Measurements from ENCODE around the gene NKD1. TPM values are rescaled to one million over a fixed set of nuclear protein-coding genes. Genes with fewer than 3 reads are reported as not detected.

NKD1 gene
- total and polyA plus RNA-seq, 2 of the 8 experiments (the other 6 are each of a cell fraction or from before 2014, with no cell fraction given) = 0.70 to 4.5 TPM

DNA sequence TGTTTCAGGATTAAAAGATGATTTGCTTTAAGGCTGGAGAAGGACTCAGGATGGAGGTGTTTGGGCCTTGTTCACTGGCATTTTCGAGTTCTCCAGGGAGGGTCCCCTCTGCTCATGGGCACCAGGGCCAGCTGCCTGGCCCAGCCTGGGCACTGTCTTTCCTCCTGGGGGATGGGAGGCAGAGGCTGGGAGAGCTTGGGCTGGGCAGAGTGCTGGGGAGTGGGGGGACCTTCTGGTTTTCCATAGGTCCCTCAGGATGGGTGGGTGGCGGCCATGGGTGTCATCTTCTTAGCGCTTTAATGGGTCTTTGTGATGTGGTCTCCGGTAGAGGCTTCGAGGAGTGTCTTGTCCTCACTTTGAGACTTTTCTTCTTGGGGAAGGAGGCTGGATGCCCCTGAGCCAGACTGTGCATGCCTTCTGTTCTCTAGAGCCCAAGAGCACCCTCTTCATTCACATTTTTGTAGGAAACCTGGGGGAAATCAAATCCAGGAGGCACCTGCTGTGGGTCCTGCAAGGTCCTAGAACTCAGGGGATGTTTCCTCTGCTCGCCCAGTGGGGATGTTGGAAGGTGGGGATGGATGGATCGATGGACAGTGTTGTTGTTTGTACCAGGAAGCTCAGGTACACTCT lies 5.7 kb downstream of the NKD1 start:
- DNase-seq (ENCODE audit: low read depth in 1 of 2, low spot score in 2 of 2) (no peak), FAIRE-seq (no peak)
- Histone ChIP-seq H2AFZ (ENCODE audit: low read length) (no peak overlapping the region), H3K56ac (replicated peaks; ENCODE audit: insufficient read length, low read depth, low read length) (no peak overlapping the region), H2BK20ac (ENCODE audit: low read length) (no peak overlapping the region), H2BK5ac (ENCODE audit: low read depth, low read length) (no peak overlapping the region), H3K79me1 (ENCODE audit: low read depth, low read length) (no peaks in the 10 kb centered on the region), H3K23me2 (ENCODE audit: low read depth, low read length) (peaks cover 5% of the 10 kb centered on the region; the same call in 1 of the 2 replicates), H3K9me3 (ENCODE audit: insufficient read depth in 2 of 2, low read depth in 1 of 2, low read length in 1 of 2) (no peaks in the 10 kb centered on the region), H3K4me3 (ENCODE audit: extremely low read depth in 1 of 4, insufficient read depth in 2 of 4, low read depth in 3 of 4, low read length in 4 of 4) (no peak overlapping the region), H2BK12ac (ENCODE audit: low read depth, low read length) (no peak overlapping the region), H3K27me3 (replicated peaks in 1 of 4; ENCODE audit: control insufficient read depth in 3 of 4, extremely low read depth in 1 of 4, insufficient read depth in 3 of 4, low read length in 3 of 4) (peaks cover 10 to 17% (median 15%) of the 10 kb centered on the region in 4 experiments), H4K91ac (replicated peaks; ENCODE audit: insufficient read length, low read length) (no peak overlapping the region), H3K9ac (replicated peaks in 1 of 4; ENCODE audit: extremely low read depth in 1 of 4, low read depth in 3 of 4, low read length in 3 of 4) (no peak overlapping the region), H2BK120ac (replicated peaks; ENCODE audit: low read depth, low read length) (no peak overlapping the region), H3K14ac (ENCODE audit: insufficient read length) (no peak overlapping the region), H3K36me3 (ENCODE audit: control insufficient read depth in 2 of 4, insufficient read depth in 4 of 4, low read length in 3 of 4) (no peaks in the 10 kb centered on the region), H4K8ac (ENCODE audit: extremely low read depth, insufficient read depth, low read length) (no peak overlapping the region), H3K18ac (ENCODE audit: extremely low read depth, low read length) (no peak overlapping the region), H2BK15ac (ENCODE audit: low read length) (no peak overlapping the region), H3K23ac (ENCODE audit: insufficient read length) (no peak overlapping the region), H3K4ac (replicated peaks; ENCODE audit: insufficient read length, low read depth, low read length) (no peak overlapping the region), H3K79me2 (ENCODE audit: control insufficient read depth in 1 of 2, insufficient read depth in 2 of 2, low read length in 2 of 2) (no peaks in the 10 kb centered on the region), H3K27ac (ENCODE audit: low read depth, low read length) (no peak overlapping the region), H4K5ac (ENCODE audit: insufficient read length, low read depth, low read length) (no peak overlapping the region), H3K4me1 (replicated peaks in 1 of 4; ENCODE audit: control insufficient read depth in 3 of 4, insufficient read depth in 4 of 4, low read length in 3 of 4) (no peaks in the 10 kb centered on the region), H2AK5ac (ENCODE audit: low read depth, low read length) (no peak overlapping the region), H3K4me2 (ENCODE audit: insufficient read depth in 1 of 2, low read depth in 2 of 2, low read length in 2 of 2) (no peak overlapping the region), H4K20me1 (replicated peaks in 1 of 2; ENCODE audit: control insufficient read depth in 1 of 2, insufficient read depth in 2 of 2, low read length in 2 of 2) (no peaks in the 10 kb centered on the region)
- POLR2A ChIA-PET (ENCODE audit: partially characterized antibody) = interaction anchor here (1.3 kb wide), 1 partner anchor 17 kb away, joined by 3 read pairs; no protein-coding TSS in a partner anchor
- WGBS, 2 experiments (ENCODE audit: extremely low coverage in 1 of 2, insufficient coverage in 1 of 2, insufficient read length in 1 of 2, insufficient replicate concordance in 2 of 2, low coverage in 1 of 2, low lambda C conversion rate in 2 of 2, missing lambda C conversion rate in 1 of 2) = 91% methylated on average over 7 of the region's 7 CpGs; no CpG with 5 or more reads in 1 of the 2 experiments
- CTCF ChIA-PET (ENCODE audit: partially characterized antibody) = interaction anchor here (0.8 to 1.2 kb wide), 4 partner anchors 43 to 117 kb away, joined by 3 to 5 read pairs (median 3); no protein-coding TSS in a partner anchor
- TF ChIP-seq RNF2 (IDR thresholded peaks at IDR 0.05; ENCODE audit: borderline replicate concordance, low read depth, low read length, missing control alignments, poor library complexity, severe bottlenecking) (no peak), JUN (IDR thresholded peaks at IDR 0.05; ENCODE audit: low read depth, low read length) (no peak), NANOG (IDR thresholded peaks at IDR 0.05; ENCODE audit: insufficient read depth, low read depth, low read length, poor library complexity, severe bottlenecking) (no peak), CBX5 (IDR thresholded peaks at IDR 0.05; ENCODE audit: low read depth, low read length) (no peak), SRF (IDR thresholded peaks at IDR 0.05; ENCODE audit: low read depth, low read length) (no peak), BRCA1 (IDR thresholded peaks at IDR 0.05; ENCODE audit: low read depth, low read length) (no peak)

Data from H1 (cell line).